Mesothelial cell of epicardium (in vitro differentiated cells): ENCODE measurements around the gene PRPF40A. TPM values are rescaled to one million over a fixed set of nuclear protein-coding genes. Genes with fewer than 3 reads are reported as not detected.

Source experiments
- DNase-seq, 2 experiments: peaks; one replicate each; pipeline ENCODE4 v3.0.0; 2021; ENCODE audit warnings: low spot score in 2 of 2; ENCODE audit not compliant: unreplicated experiment in 2 of 2
- H3K27ac Mint-ChIP-seq: 2 replicates; pipeline ENCODE4 v1.8.0; 2021; ENCODE audit warnings: mixed read lengths
- H3K27me3 Mint-ChIP-seq: 2 replicates; pipeline ENCODE4 v1.8.0; 2021; ENCODE audit warnings: low read depth, mixed read lengths
- H3K36me3 Mint-ChIP-seq: 2 replicates; pipeline ENCODE4 v1.8.0; 2021; ENCODE audit warnings: mixed read lengths
- H3K4me1 Mint-ChIP-seq: 2 replicates; pipeline ENCODE4 v1.8.0; 2021; ENCODE audit warnings: mixed read lengths
- H3K4me3 Mint-ChIP-seq: 2 replicates; pipeline ENCODE4 v1.8.0; 2021; ENCODE audit warnings: mild to moderate bottlenecking, moderate library complexity, mixed read lengths
- H3K9me3 Mint-ChIP-seq: 2 replicates; pipeline ENCODE4 v1.8.0; 2021; ENCODE audit warnings: mixed read lengths
- CTCF ChIP-seq: fragments of 200-600 bp; sonication (generic); IDR thresholded peaks from one replicate; pipeline ENCODE4 v1.5.0; 2021; ENCODE audit warnings: antibody characterized with exemption; ENCODE audit not compliant: unreplicated experiment
- total RNA-seq: library from RNA; stranded (reverse); gene quantifications from 3 replicates; pipeline ENCODE4 v1.2.1, GENCODE V29; 2021

PRPF40A gene
- total RNA-seq, 1 donor from 2014 or later, result 134 TPM

GRCh38 chr2:152615177-152615576, 102.1 kb downstream of the PRPF40A start:
- H3K4me1 Mint-ChIP-seq, result peaks cover 21% of the 10 kb centered on the region
- no peaks in the 10 kb centered on the region for H3K27me3 Mint-ChIP-seq
- DNase-seq, result no peak
- no peak for TF ChIP-seq CTCF
- no peak overlapping the region for H3K4me3 Mint-ChIP-seq
- H3K27ac Mint-ChIP-seq, result peak overlapping the region; percentile 57
- H3K36me3 Mint-ChIP-seq, result peaks cover 49% of the 10 kb centered on the region
- H3K9me3 Mint-ChIP-seq, result peaks cover 6% of the 10 kb centered on the region

- no peak for DNase-seq
- Mint-ChIP-seq H3K4me1 (peaks cover 26% of the 10 kb centered on the region), H3K27me3 (no peaks in the 10 kb centered on the region), H3K4me3 (no peak overlapping the region), H3K36me3 (peaks cover 42% of the 10 kb centered on the region), H3K9me3 (peaks cover 7% of the 10 kb centered on the region), H3K27ac (no peak overlapping the region)
- TF ChIP-seq CTCF, result no peak
Measured at GRCh38 chr2:152613235-152613634, 104.0 kb downstream of the PRPF40A start.

GRCh38 chr2:152611458-152612231, 105.6 kb downstream of the PRPF40A start:
- peaks cover 20% of the 10 kb centered on the region for H3K4me1 Mint-ChIP-seq
- DNase-seq, result no peak
- no peak overlapping the region for H3K4me3 Mint-ChIP-seq
- peaks cover 7% of the 10 kb centered on the region for H3K9me3 Mint-ChIP-seq
- no peaks in the 10 kb centered on the region for H3K27me3 Mint-ChIP-seq
- TF ChIP-seq CTCF, result no peak
- H3K27ac Mint-ChIP-seq, result no peak overlapping the region
- peaks cover 36% of the 10 kb centered on the region for H3K36me3 Mint-ChIP-seq

GRCh38 chr2:152609699-152610098, 107.6 kb downstream of the PRPF40A start:
- no peak for DNase-seq
- Mint-ChIP-seq H3K4me1 (peaks cover 7% of the 10 kb centered on the region), H3K9me3 (peaks cover 7% of the 10 kb centered on the region), H3K27me3 (no peaks in the 10 kb centered on the region), H3K27ac (no peak overlapping the region), H3K36me3 (peaks cover 30% of the 10 kb centered on the region), H3K4me3 (no peak overlapping the region)
- no peak for TF ChIP-seq CTCF

GRCh38 chr2:152609154-152609553, 108.1 kb downstream of the PRPF40A start:
- Mint-ChIP-seq H3K9me3 (peaks cover 7% of the 10 kb centered on the region), H3K4me1 (peaks cover 6% of the 10 kb centered on the region), H3K27ac (no peak overlapping the region), H3K36me3 (peaks cover 30% of the 10 kb centered on the region), H3K4me3 (no peak overlapping the region), H3K27me3 (no peaks in the 10 kb centered on the region)
- no peak for DNase-seq
- TF ChIP-seq CTCF, result no peak
